C4-2B (cell line): ENCODE results near the gene MOB3C.
"Not testable (repeated sequence)": the region's sequence is repeated elsewhere in the genome, so short reads cannot be mapped to it uniquely, and the experiment has no call there.

Experiments
- H3K27ac ChIP-seq: fragments of 450-650 bp; 2 replicates; pipeline ENCODE4 v1.5.1; 2017
- CTCF ChIP-seq: fragments of 450-650 bp; conservative IDR thresholded peaks from 2 replicates; pipeline ENCODE4 v1.5.1; 2017; ENCODE audit warnings: mild to moderate bottlenecking
- ZFX ChIP-seq: fragments of 450-650 bp; IDR thresholded peaks from 2 replicates; pipeline ENCODE4 v1.6.1; 2017

MOB3C gene

DNA sequence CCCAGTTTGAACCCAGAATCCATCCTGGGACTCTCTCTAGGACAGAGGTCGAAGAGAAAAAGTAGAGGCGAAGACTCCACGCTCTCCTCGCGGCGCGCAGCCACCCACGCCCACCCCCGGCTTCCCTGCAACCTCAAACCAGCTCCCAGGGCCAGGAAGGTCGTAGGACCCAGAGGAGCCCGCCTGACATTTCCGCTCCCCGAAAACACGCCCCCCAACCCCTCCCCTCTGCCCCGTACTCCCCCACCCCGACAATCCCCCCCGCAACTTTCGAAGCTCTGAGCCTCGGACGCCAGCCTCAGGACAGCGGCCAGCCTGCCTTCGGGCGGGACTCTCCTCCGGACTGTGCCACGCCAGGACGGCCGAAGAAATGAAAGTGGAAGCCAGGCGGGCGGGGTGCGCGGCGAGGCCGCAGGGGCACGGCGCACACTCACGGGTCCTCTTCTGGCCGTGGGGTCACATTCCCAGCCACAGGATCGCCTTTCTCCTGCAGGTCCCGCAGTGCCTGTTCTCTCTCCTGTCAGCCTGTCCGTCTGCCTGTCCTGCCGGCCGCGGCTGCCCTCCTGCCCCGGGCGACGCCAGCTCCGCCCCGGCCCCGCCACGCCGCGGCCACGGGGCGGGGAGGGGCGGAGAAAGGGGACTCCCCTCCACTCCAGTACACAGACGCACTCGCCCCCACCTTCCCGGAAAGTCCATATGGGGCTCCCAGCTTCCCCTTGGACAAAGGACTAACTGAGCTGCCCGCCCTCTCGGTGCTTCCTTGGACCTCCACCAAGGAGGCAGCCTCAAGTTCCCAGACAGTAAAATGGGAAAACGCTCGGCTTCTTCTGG, at the start of gene MOB3C:
Gene MOB3C, minus strand, starts transcription at position 535 of the 831 bp plus-strand sequence. CDS start 3,490 bp downstream, outside the sequence.
- H3K27ac ChIP-seq = peak within 1 kb of the TSS; percentile 60
- TF ChIP-seq CTCF (no peak), ZFX (no peak)

- no peak overlapping the region for H3K27ac ChIP-seq
- TF ChIP-seq CTCF = no peak
- no peak for TF ChIP-seq ZFX
Observed at GRCh38 chr1:46665983-46666382, 49.4 kb upstream of the MOB3C start.

DNA sequence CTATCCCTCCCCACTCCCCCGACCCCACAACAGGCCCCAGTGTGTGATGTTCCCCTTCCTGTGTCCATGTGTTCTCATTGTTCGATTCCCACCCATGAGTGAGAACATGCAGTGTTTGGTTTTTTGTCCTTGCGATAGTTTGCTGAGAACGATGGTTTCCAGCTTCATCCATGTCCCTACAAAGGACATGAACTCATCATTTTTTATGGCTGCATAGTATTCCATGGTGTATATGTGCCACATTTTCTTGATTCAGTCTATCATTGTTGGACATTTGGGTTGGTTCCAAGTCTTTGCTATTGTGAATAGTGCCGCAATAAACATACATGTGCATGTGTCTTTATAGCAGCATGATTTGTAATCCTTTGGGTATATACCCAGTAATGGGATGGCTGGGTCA, 46.3 kb upstream of the MOB3C start:
- not testable (repeated sequence) for H3K27ac ChIP-seq

- H3K27ac ChIP-seq = not testable (repeated sequence)
Observed at GRCh38 chr1:46660116-46660515, 43.5 kb upstream of the MOB3C start.

DNA sequence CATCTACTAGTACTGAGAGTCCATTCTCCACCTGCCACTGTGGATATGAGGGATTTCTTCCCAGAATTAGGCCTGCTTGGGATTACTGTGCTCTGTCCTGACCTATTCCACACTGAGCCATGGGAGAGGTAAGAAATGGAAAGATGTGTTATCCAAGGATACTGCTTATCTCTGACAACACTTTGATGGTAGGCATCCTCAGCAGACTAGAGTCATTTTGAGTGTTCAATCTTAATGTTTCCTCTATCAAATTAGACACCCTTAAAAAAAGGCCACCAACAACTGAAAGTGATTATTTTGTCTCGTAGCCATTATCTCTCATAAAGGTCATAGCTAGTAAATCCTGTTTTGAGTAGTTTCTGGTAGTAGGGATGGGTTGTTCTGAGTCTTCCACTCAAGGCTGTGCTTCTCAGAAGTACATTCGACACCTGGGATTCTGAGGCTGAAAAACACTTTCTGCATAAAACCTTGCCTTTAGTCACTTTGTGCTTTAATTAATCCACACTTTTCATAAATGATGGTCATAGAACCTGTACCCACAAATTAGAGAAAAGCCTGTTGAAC, 42.8 kb upstream of the MOB3C start:
- no peak overlapping the region for H3K27ac ChIP-seq
- TF ChIP-seq CTCF (no peak), ZFX (no peak)

GRCh38 chr1:46657775-46658174, 41.2 kb upstream of the MOB3C start:
- no peak for TF ChIP-seq CTCF
- H3K27ac ChIP-seq = no peak overlapping the region

- H3K27ac ChIP-seq = no peak overlapping the region
- TF ChIP-seq ZFX (no peak), CTCF (no peak)
Observed at GRCh38 chr1:46656643-46657042, 40.0 kb upstream of the MOB3C start.

DNA sequence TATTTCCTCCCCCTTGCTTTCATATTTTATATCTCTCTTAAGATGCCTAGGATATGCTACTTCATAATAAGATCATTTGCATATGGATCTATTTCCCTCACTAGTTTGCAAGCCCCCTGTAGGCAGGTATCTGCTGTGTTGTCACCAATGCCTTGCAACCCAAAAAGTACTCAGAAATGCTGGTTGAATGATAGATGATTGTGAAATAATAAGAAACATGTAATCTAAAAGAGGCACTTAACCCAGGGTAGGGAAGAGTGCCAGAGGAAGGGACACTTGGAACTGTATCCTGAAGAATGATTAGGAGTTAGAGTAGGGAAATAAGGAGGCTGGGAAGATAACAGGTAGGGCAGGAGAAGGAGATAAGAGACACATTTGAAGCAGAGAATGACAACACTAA, 39.2 kb upstream of the MOB3C start:
- no peak overlapping the region for H3K27ac ChIP-seq
- no peak for TF ChIP-seq CTCF
- no peak for TF ChIP-seq ZFX

GRCh38 chr1:46654698-46655097, 38.1 kb upstream of the MOB3C start:
- H3K27ac ChIP-seq = not testable (repeated sequence)
